ENCODE results near the gene OR2AG1. TPM values are rescaled to one million over a fixed set of nuclear protein-coding genes. Genes with fewer than 3 reads are reported as not detected.
A peak's percentile ranks its signal among the peaks of the same experiment; 100 is the strongest.
"Not testable (repeated sequence)": the region's sequence is repeated elsewhere in the genome, so short reads cannot be mapped to it uniquely, and the experiment has no call there.

Gene OR2AG1
- total RNA-seq, 6 experiments from 2014 or later = not detected

GRCh38 chr11:6794639-6795038 is 11.8 kb downstream of the OR2AG1 start:
- Mint-ChIP-seq H3K36me3 (ENCODE audit: low read depth) (no peaks in the 10 kb centered on the region), H3K4me1 (ENCODE audit: low read depth) (0 out of 2 replicates have a peak, but pooled peaks cover 3% of the 10 kb centered on the region), H3K9me3 (no peaks in the 10 kb centered on the region), H3K27ac (no peak overlapping the region), H3K27me3 (ENCODE audit: insufficient read depth) (no peaks in the 10 kb centered on the region), H3K4me3 (no peak overlapping the region)
- DNase-seq = no peak
- no peak for TF ChIP-seq CTCF (IDR thresholded peaks at IDR 0.05)

GRCh38 chr11:6799402-6799801 is 16.6 kb downstream of the OR2AG1 start, which contains the start of gene OR6A2:
OR6A2 (minus strand) TSS chr11:6799689; CDS start chr11:6795708, 3,981 bp downstream.
- Mint-ChIP-seq H3K4me1 (ENCODE audit: low read depth) (0 out of 2 replicates have a peak, but pooled peaks cover 5% of the 10 kb centered on the region), H3K4me3 (no peak within 1 kb of the TSS), H3K27me3 (ENCODE audit: insufficient read depth) (peaks cover 5% of the 10 kb centered on the region; the same call in 1 of the 2 replicates), H3K9me3 (no peaks in the 10 kb centered on the region), H3K36me3 (ENCODE audit: low read depth) (no peaks in the 10 kb centered on the region), H3K27ac (no peak within 1 kb of the TSS)
- peak; percentile 39 for DNase-seq
- no peak for TF ChIP-seq CTCF (IDR thresholded peaks at IDR 0.05)

- not testable (repeated sequence) for H3K4me3 Mint-ChIP-seq; H3K36me3 Mint-ChIP-seq (ENCODE audit: low read depth); DNase-seq; H3K4me1 Mint-ChIP-seq (ENCODE audit: low read depth); H3K27ac Mint-ChIP-seq; H3K27me3 Mint-ChIP-seq (ENCODE audit: insufficient read depth); H3K9me3 Mint-ChIP-seq
These were observed 18.3 kb downstream of the OR2AG1 start for GRCh38 chr11:6801075-6801474.

GRCh38 chr11:6812390-6813005 is 29.7 kb downstream of the OR2AG1 start:
- no peaks in the 10 kb centered on the region for H3K9me3 Mint-ChIP-seq
- no peak overlapping the region for H3K4me3 Mint-ChIP-seq
- peak; percentile 15 for DNase-seq
- H3K36me3 Mint-ChIP-seq (ENCODE audit: low read depth) = no peaks in the 10 kb centered on the region
- H3K4me1 Mint-ChIP-seq (ENCODE audit: low read depth) = no peaks in the 10 kb centered on the region
- no peak overlapping the region for H3K27ac Mint-ChIP-seq
- no peaks in the 10 kb centered on the region; the same call in none of the 2 replicates for H3K27me3 Mint-ChIP-seq (ENCODE audit: insufficient read depth)
- peak; percentile 92 for TF ChIP-seq CTCF (IDR thresholded peaks at IDR 0.05)

GRCh38 chr11:6813656-6814055 is 30.8 kb downstream of the OR2AG1 start:
- no peak overlapping the region for H3K27ac Mint-ChIP-seq
- DNase-seq = no peak
- no peaks in the 10 kb centered on the region for H3K9me3 Mint-ChIP-seq
- H3K4me3 Mint-ChIP-seq = no peak overlapping the region
- no peaks in the 10 kb centered on the region for H3K36me3 Mint-ChIP-seq (ENCODE audit: low read depth)
- no peaks in the 10 kb centered on the region; the same call in none of the 2 replicates for H3K27me3 Mint-ChIP-seq (ENCODE audit: insufficient read depth)
- TF ChIP-seq CTCF (IDR thresholded peaks at IDR 0.05) = no peak
- H3K4me1 Mint-ChIP-seq (ENCODE audit: low read depth) = no peaks in the 10 kb centered on the region

GRCh38 chr11:6817694-6818093 is 34.9 kb downstream of the OR2AG1 start:
- no peak overlapping the region for H3K27ac Mint-ChIP-seq
- H3K4me1 Mint-ChIP-seq (ENCODE audit: low read depth) = no peaks in the 10 kb centered on the region
- DNase-seq = no peak
- no peaks in the 10 kb centered on the region for H3K9me3 Mint-ChIP-seq
- H3K27me3 Mint-ChIP-seq (ENCODE audit: insufficient read depth) = no peaks in the 10 kb centered on the region; the same call in 1 of the 2 replicates
- 0 out of 2 replicates have a peak, but pooled peaks have one; percentile 13 for TF ChIP-seq CTCF (IDR thresholded peaks at IDR 0.05)
- H3K36me3 Mint-ChIP-seq (ENCODE audit: low read depth) = no peaks in the 10 kb centered on the region
- no peak overlapping the region for H3K4me3 Mint-ChIP-seq

Measured in HFFc6 (cell line).